ENCODE results near the gene HECW1.

HECW1 gene

GRCh38 chr7:43385309-43385680 lies 272.8 kb downstream of the HECW1 start:
- no peak for DNase-seq

- no peak for DNase-seq
Measured at GRCh38 chr7:43385856-43386255, 273.4 kb downstream of the HECW1 start.

- no peak for DNase-seq
Measured at GRCh38 chr7:43387932-43388331, 275.5 kb downstream of the HECW1 start.

GRCh38 chr7:43390576-43390975 lies 278.1 kb downstream of the HECW1 start:
- no peak for DNase-seq

GRCh38 chr7:43391518-43391917 lies 279.1 kb downstream of the HECW1 start:
- DNase-seq = no peak

GRCh38 chr7:43392638-43393330 lies 280.3 kb downstream of the HECW1 start:
- DNase-seq = no peak

- no peak for DNase-seq
Measured at GRCh38 chr7:43394441-43395130, 282.1 kb downstream of the HECW1 start.

- DNase-seq = no peak
Measured at GRCh38 chr7:43395351-43395750, 282.9 kb downstream of the HECW1 start.

GRCh38 chr7:43396187-43396740 lies 283.8 kb downstream of the HECW1 start:
- no peak for DNase-seq

- DNase-seq = no peak
Measured at GRCh38 chr7:43398831-43399230, 286.4 kb downstream of the HECW1 start.

GRCh38 chr7:43405948-43406347 lies 293.5 kb downstream of the HECW1 start:
- DNase-seq = no peak

- DNase-seq = no peak
Measured at GRCh38 chr7:43406961-43407360, 294.5 kb downstream of the HECW1 start.

- DNase-seq = no peak
Measured at GRCh38 chr7:43408981-43409380, 296.5 kb downstream of the HECW1 start.

- no peak for DNase-seq
Measured at GRCh38 chr7:43417455-43417854, 305.0 kb downstream of the HECW1 start.

- DNase-seq = peak; percentile 36
Measured at GRCh38 chr7:43430411-43430810, 318.0 kb downstream of the HECW1 start.

- DNase-seq = no peak
Measured at GRCh38 chr7:43431020-43431595, 318.7 kb downstream of the HECW1 start.

- DNase-seq = no peak
Measured at GRCh38 chr7:43433639-43434038, 321.2 kb downstream of the HECW1 start.

GRCh38 chr7:43437001-43437400 lies 324.6 kb downstream of the HECW1 start:
- DNase-seq = no peak

- no peak for DNase-seq
Measured at GRCh38 chr7:43438897-43439479, 326.5 kb downstream of the HECW1 start.

- peak; percentile 83 for DNase-seq
Measured at GRCh38 chr7:43439631-43440401, 327.4 kb downstream of the HECW1 start.

- no peak for DNase-seq
Measured at GRCh38 chr7:43441231-43442130, 329.0 kb downstream of the HECW1 start.

- DNase-seq = no peak
Measured at GRCh38 chr7:43443381-43443780, 330.9 kb downstream of the HECW1 start.

Measured in hematopoietic multipotent progenitor cell treated with erythropoietin and hydrocortisone succinate and interleukin-3 and kit ligand, for 6 days (in vitro differentiated cells).